H1 (cell line): ENCODE results near the gene SMPD2. TPM values are rescaled to one million over a fixed set of nuclear protein-coding genes. Genes with fewer than 3 reads are reported as not detected.

Experiments
- CTCF ChIA-PET: fragments of 300-600 bp; sonication (Branson Sonifier 250); formaldehyde crosslinking; loops from one replicate; lab custom pipeline; 2021; ENCODE audit not compliant: partially characterized antibody; lab: Charles Lee
- POLR2A ChIA-PET: fragments of 300-600 bp; sonication (Branson Sonifier 250); formaldehyde crosslinking; loops from one replicate; lab custom pipeline; 2021; ENCODE audit warnings: inconsistent platforms; ENCODE audit not compliant: partially characterized antibody; lab: Charles Lee
- DNase-seq, 2 experiments: peaks; one replicate each; pipeline versions ENCODE4 v3.0.0 to v3.0.0-alpha.2; 2010 to 2022; ENCODE audit warnings: low spot score in 2 of 2, low read depth in 1 of 2, mixed read lengths in 1 of 2
- FAIRE-seq: peaks from 2 replicates; lab custom pipeline; 2011; peaks lifted over from hg19 to GRCh38; lab: Jason Lieb, UNC
- H2AFZ ChIP-seq: 2 replicates; pipeline ENCODE4 v1.8.1; 2012; ENCODE audit warnings: low read length, inconsistent platforms
- H2AK5ac ChIP-seq: 2 replicates; pipeline ENCODE4 v1.6.1; 2013; ENCODE audit warnings: low read depth, low read length
- H2BK120ac ChIP-seq: replicated peaks from 2 replicates; pipeline ENCODE3; 2013; ENCODE audit warnings: low read depth, low read length, inconsistent platforms
- H2BK12ac ChIP-seq: 2 replicates; pipeline ENCODE4 v1.6.1; 2013; ENCODE audit warnings: low read depth, low read length
- H2BK15ac ChIP-seq: 2 replicates; pipeline ENCODE4 v1.6.1; 2013; ENCODE audit warnings: low read length
- H2BK20ac ChIP-seq: 2 replicates; pipeline ENCODE4 v1.6.1; 2013; ENCODE audit warnings: low read length
- H2BK5ac ChIP-seq: 2 replicates; pipeline ENCODE4 v1.6.1; 2013; ENCODE audit warnings: low read depth, low read length
- H3K14ac ChIP-seq: 2 replicates; pipeline ENCODE4 v1.6.1; 2013; ENCODE audit warnings: inconsistent platforms; ENCODE audit not compliant: insufficient read length
- H3K18ac ChIP-seq: 2 replicates; pipeline ENCODE4 v1.6.1; 2013; ENCODE audit warnings: low read length; ENCODE audit errors: extremely low read depth
- H3K23ac ChIP-seq: 2 replicates; pipeline ENCODE4 v1.6.1; 2013; ENCODE audit warnings: inconsistent platforms; ENCODE audit not compliant: insufficient read length
- H3K23me2 ChIP-seq: 2 replicates; pipeline ENCODE4 v1.6.1; 2013; ENCODE audit warnings: low read depth, low read length
- H3K27ac ChIP-seq: 2 replicates; pipeline ENCODE4 v1.6.1; 2011; ENCODE audit warnings: low read depth, low read length, inconsistent platforms
- H3K27me3 ChIP-seq, 4 experiments: replicated peaks in 1 of 4; 1 replicate in 1 of 4; 2 replicates in 3 of 4; pipeline versions ENCODE4 v1.6.1 to v1.8.1; 2011 to 2013; ENCODE audit warnings: low read length in 3 of 4, mild to moderate bottlenecking in 3 of 4, inconsistent platforms in 2 of 4, mixed read lengths in 2 of 4, moderate library complexity in 1 of 4; ENCODE audit not compliant: control insufficient read depth in 3 of 4, insufficient read depth in 3 of 4; ENCODE audit errors: extremely low read depth in 1 of 4
- H3K36me3 ChIP-seq, 4 experiments: 2 replicates each; pipeline versions ENCODE4 v1.6.1 to v1.8.1; 2011 to 2013; ENCODE audit warnings: mild to moderate bottlenecking in 4 of 4, low read length in 3 of 4, moderate library complexity in 2 of 4, control low read depth in 1 of 4, inconsistent platforms in 1 of 4; ENCODE audit not compliant: insufficient read depth in 4 of 4, control insufficient read depth in 2 of 4
- H3K4ac ChIP-seq: replicated peaks from 2 replicates; pipeline ENCODE3; 2013; ENCODE audit warnings: low read length, low read depth, mixed read lengths, inconsistent platforms; ENCODE audit not compliant: insufficient read length
- H3K4me1 ChIP-seq, 4 experiments: replicated peaks in 1 of 4; 1 replicate in 1 of 4; 2 replicates in 3 of 4; pipeline versions ENCODE4 v1.6.1 to v1.8.1; 2011 to 2013; ENCODE audit warnings: low read length in 3 of 4, inconsistent platforms in 2 of 4, mixed read lengths in 1 of 4; ENCODE audit not compliant: insufficient read depth in 4 of 4, control insufficient read depth in 3 of 4
- H3K4me2 ChIP-seq, 2 experiments: 2 replicates each; pipeline versions ENCODE4 v1.6.1 to v1.8.1; 2011 to 2013; ENCODE audit warnings: low read depth in 2 of 2, low read length in 2 of 2, control low read depth in 1 of 2, inconsistent platforms in 1 of 2, mild to moderate bottlenecking in 1 of 2; ENCODE audit not compliant: insufficient read depth in 1 of 2
- H3K4me3 ChIP-seq, 4 experiments: fragments of 200-600, 300-600 bp in 1 of 4; sonication (generic), shearing (Covaris generic), sonication (Bioruptor Twin) in 1 of 4; 2 replicates each; pipeline versions ENCODE4 v1.5.1 to v1.8.1; 2011 to 2016; ENCODE audit warnings: low read length in 4 of 4, low read depth in 3 of 4, control low read depth in 2 of 4, inconsistent platforms in 2 of 4, mild to moderate bottlenecking in 2 of 4, mixed read lengths in 1 of 4, moderate library complexity in 1 of 4; ENCODE audit not compliant: insufficient read depth in 2 of 4; ENCODE audit errors: extremely low read depth in 1 of 4
- H3K56ac ChIP-seq: replicated peaks from 2 replicates; pipeline ENCODE3; 2013; ENCODE audit warnings: low read depth, mild to moderate bottlenecking, mixed read lengths, low read length, inconsistent platforms; ENCODE audit not compliant: insufficient read length
- H3K79me1 ChIP-seq: 2 replicates; pipeline ENCODE4 v1.6.1; 2013; ENCODE audit warnings: low read depth, low read length, control low read depth
- H3K79me2 ChIP-seq, 2 experiments: 2 replicates each; pipeline versions ENCODE4 v1.6.1 to v1.8.1; 2012 to 2013; ENCODE audit warnings: low read length in 2 of 2, mild to moderate bottlenecking in 2 of 2, inconsistent platforms in 1 of 2; ENCODE audit not compliant: insufficient read depth in 2 of 2, control insufficient read depth in 1 of 2
- H3K9ac ChIP-seq, 4 experiments: replicated peaks in 1 of 4; 1 replicate in 1 of 4; 2 replicates in 3 of 4; pipeline versions ENCODE4 v1.6.1 to v1.8.1; 2011 to 2013; ENCODE audit warnings: low read depth in 3 of 4, low read length in 3 of 4, control low read depth in 2 of 4, mild to moderate bottlenecking in 2 of 4, moderate library complexity in 2 of 4, inconsistent platforms in 1 of 4; ENCODE audit errors: extremely low read depth in 1 of 4
- H3K9me3 ChIP-seq, 2 experiments: 2 replicates each; pipeline versions ENCODE4 v1.6.1 to v1.8.1; 2012 to 2013; ENCODE audit warnings: mild to moderate bottlenecking in 2 of 2, moderate library complexity in 2 of 2, control low read depth in 1 of 2, inconsistent platforms in 1 of 2, low read depth in 1 of 2, low read length in 1 of 2, mixed read lengths in 1 of 2; ENCODE audit not compliant: insufficient read depth in 2 of 2
- H4K20me1 ChIP-seq, 2 experiments: replicated peaks in 1 of 2; 2 replicates each; pipeline versions ENCODE3 to v1.8.1; 2011 to 2013; ENCODE audit warnings: inconsistent platforms in 2 of 2, low read length in 2 of 2, mild to moderate bottlenecking in 1 of 2; ENCODE audit not compliant: insufficient read depth in 2 of 2, control insufficient read depth in 1 of 2
- H4K5ac ChIP-seq: 2 replicates; pipeline ENCODE4 v1.6.1; 2013; ENCODE audit warnings: low read length, low read depth, mixed read lengths, inconsistent platforms; ENCODE audit not compliant: insufficient read length
- H4K8ac ChIP-seq: 2 replicates; pipeline ENCODE4 v1.8.0; 2013; ENCODE audit warnings: mild to moderate bottlenecking, moderate library complexity, low read length, inconsistent platforms; ENCODE audit not compliant: insufficient read depth; ENCODE audit errors: extremely low read depth
- H4K91ac ChIP-seq: replicated peaks from 2 replicates; pipeline ENCODE3; 2013; ENCODE audit warnings: low read length, mixed read lengths, inconsistent platforms; ENCODE audit not compliant: insufficient read length
- BCL11A ChIP-seq, 2 experiments: IDR thresholded peaks; one replicate each; pipeline ENCODE4 v1.6.1; 2011; ENCODE audit warnings: low read depth in 2 of 2, low read length in 2 of 2, mild to moderate bottlenecking in 2 of 2
- EZH2 ChIP-seq: fragments of 200-600 bp; sonication (generic); IDR thresholded peaks from 2 replicates; pipeline ENCODE4 v1.7.1; 2012; ENCODE audit warnings: low read depth, mild to moderate bottlenecking, moderate library complexity, low read length, inconsistent platforms; ENCODE audit not compliant: severe bottlenecking
- GTF2F1 ChIP-seq: IDR thresholded peaks from 2 replicates; pipeline ENCODE4 v1.6.1; 2012; ENCODE audit warnings: low read depth, low read length, improper control_type of control experiment, borderline replicate concordance
- HDAC2 ChIP-seq, 2 experiments: fragments of 300-600 bp in 1 of 2; sonication (generic) in 1 of 2; IDR thresholded peaks; 2 replicates each; pipeline ENCODE4 v1.6.1; 2011 to 2012; ENCODE audit warnings: low read depth in 2 of 2, low read length in 2 of 2, mild to moderate bottlenecking in 2 of 2, moderate library complexity in 2 of 2, borderline replicate concordance in 1 of 2, inconsistent platforms in 1 of 2
- KDM1A ChIP-seq: fragments of 200-600, 300-600 bp; sonication (generic); IDR thresholded peaks from 2 replicates; pipeline ENCODE4 v1.7.1; 2016; ENCODE audit warnings: mild to moderate bottlenecking, low read length, borderline replicate concordance
- KDM5A ChIP-seq: fragments of 200-600 bp; IDR thresholded peaks from 2 replicates; pipeline ENCODE4 v1.7.1; 2012; ENCODE audit warnings: mild to moderate bottlenecking, low read length, inconsistent platforms, mixed read lengths
- NANOG ChIP-seq: IDR thresholded peaks from 2 replicates; pipeline ENCODE4 v1.6.1; 2011; ENCODE audit warnings: low read length, low read depth, mild to moderate bottlenecking, inconsistent platforms; ENCODE audit not compliant: insufficient read depth, poor library complexity, severe bottlenecking
- SIRT6 ChIP-seq: IDR thresholded peaks from one replicate; pipeline ENCODE4 v1.7.1; 2012; ENCODE audit warnings: low read length, inconsistent platforms
- TCF12 ChIP-seq: IDR thresholded peaks from 2 replicates; pipeline ENCODE4 v1.6.1; 2011; ENCODE audit warnings: low read depth, mild to moderate bottlenecking, low read length
- USF2 ChIP-seq: IDR thresholded peaks from 2 replicates; pipeline ENCODE4 v1.6.1; 2011; ENCODE audit warnings: low read length, improper control_type of control experiment
- YY1 ChIP-seq: IDR thresholded peaks from 2 replicates; pipeline ENCODE4 v1.6.1; 2011; ENCODE audit warnings: low read depth, mild to moderate bottlenecking, low read length
- WGBS, 2 experiments: shearing (Covaris generic) in 1 of 2; methylation state at CpG; one replicate each; pipeline versions ENCODE4 v1.1.6 to v1.1.7; 2013 to 2015; ENCODE audit warnings: low lambda C conversion rate in 2 of 2, mixed read lengths in 2 of 2, inconsistent platforms in 1 of 2, low coverage in 1 of 2, missing lambda C conversion rate in 1 of 2; ENCODE audit not compliant: insufficient replicate concordance in 2 of 2, insufficient coverage in 1 of 2, insufficient read length in 1 of 2; ENCODE audit errors: extremely low coverage in 1 of 2, missing lambda C conversion rate in 1 of 2; 5-methylcytosine and 5-hydroxymethylcytosine counted together
- polyA plus RNA-seq, 7 experiments: library from polyadenylated mRNA; depleted of rRNA in 3 of 7; stranded (reverse) in 5 of 7; unstranded in 2 of 7; fragments of >200 nt in 5 of 7; fragments of 200-250 nt in 2 of 7; gene quantifications; 1 replicate in 5 of 7; 2 replicates in 1 of 7; 4 replicates in 1 of 7; pipeline versions ENCODE4 v1.2.1 to v1.2.3, GENCODE V29; 2011 to 2013; ENCODE audit warnings: missing spikeins in 2 of 7, mixed read lengths in 2 of 7
- total RNA-seq: library from RNA; stranded (reverse); fragmentation: NEBNext Ultra II Directional; extraction: Animal tissue kit (Norgen Biotek cat#: 25700); gene quantifications from 2 replicates; pipeline ENCODE4 v1.2.1, GENCODE V29; 2021

Gene SMPD2
- total and polyA plus RNA-seq, 2 of the 8 experiments (the other 6 are each of a cell fraction or from before 2014, with no cell fraction given) = 11.5 to 17.2 TPM

GRCh38 chr6:109447087-109447486 lies 6.6 kb downstream of the SMPD2 start:
- WGBS, 2 experiments = 89% methylated on average over 8 of the region's 10 CpGs; no CpG with 5 or more reads in 1 of the 2 experiments
- POLR2A ChIA-PET = interaction anchor here (1.2 to 1.6 kb wide), 3 partner anchors 9 to 37 kb away, joined by 3 to 10 read pairs (median 3); partner anchors contain the start of gene MICAL1
- TF ChIP-seq KDM1A (no peak), USF2 (no peak), KDM5A (no peak), YY1 (no peak), TCF12 (no peak), GTF2F1 (no peak), SIRT6 (no peak), NANOG (no peak), BCL11A (IDR thresholded peaks at IDR 0.05; ENCODE audit: low read depth in 2 of 2, low read length in 2 of 2) (no peak), HDAC2 (IDR thresholded peaks at IDR 0.05; ENCODE audit: borderline replicate concordance in 1 of 2, low read depth in 2 of 2, low read length in 2 of 2) (no peak), EZH2 (no peak)

More at GRCh38 chr6:109447087-109447486, 6.6 kb downstream of the SMPD2 start:
- Histone ChIP-seq H3K27ac (no peak overlapping the region), H3K4me2 (no peak overlapping the region), H3K36me3 (peaks cover 11 to 53% (median 27%) of the 10 kb centered on the region in 4 experiments; a peak in 7 of 8 replicates), H3K18ac (no peak overlapping the region), H4K8ac (no peak overlapping the region), H3K9ac (no peak overlapping the region), H3K79me1 (no peaks in the 10 kb centered on the region; the same call in 1 of the 2 replicates), H3K4me1 (peaks cover 0 to 2% (median under 1%) of the 10 kb centered on the region in 4 experiments; a peak in 3 of 7 replicates), H3K9me3 (no peaks in the 10 kb centered on the region), H4K20me1 (peaks cover 6 to 18% of the 10 kb centered on the region in 2 experiments), H2BK20ac (no peak overlapping the region), H3K4ac (no peak overlapping the region), H2BK15ac (no peak overlapping the region), H2BK12ac (no peak overlapping the region), H3K23me2 (no peaks in the 10 kb centered on the region; the same call in 1 of the 2 replicates), H3K27me3 (no peaks in the 10 kb centered on the region), H3K79me2 (peaks cover 0 to 3% of the 10 kb centered on the region in 2 experiments; a peak in 1 of 4 replicates), H2BK120ac (no peak overlapping the region), H2AK5ac (no peak overlapping the region), H4K5ac (no peak overlapping the region), H2BK5ac (no peak overlapping the region), H3K14ac (no peak overlapping the region), H3K4me3 (no peak overlapping the region), H3K56ac (no peak overlapping the region), H3K23ac (no peak overlapping the region), H4K91ac (no peak overlapping the region), H2AFZ (no peak overlapping the region)
- DNase-seq (peak in 1 of 2 experiments; percentile 27), FAIRE-seq (no peak)
- CTCF ChIA-PET = interaction anchor here (1.0 to 2.2 kb wide), 3 partner anchors 10 to 20 kb away, joined by 3 to 11 read pairs (median 4); no protein-coding TSS in a partner anchor
